HepG2 (cell line): ENCODE data around the gene MEIOB. TPM values are rescaled to one million over a fixed set of nuclear protein-coding genes. Genes with fewer than 3 reads are reported as not detected.

Source experiments
- ATAC-seq: fragments of 200-7000 bp; cut with Tn5 transposase; 3 replicates; pipeline ENCODE4 v1.9.1; 2020; ENCODE audit warnings: mild to moderate bottlenecking, moderate library complexity
- BruUV-seq: library from RNA; stranded (reverse); fragments of 400-500 nt; replicated peaks from 2 replicates; lab custom pipeline; 2021; lab: Mats Ljungman, UMichigan
- CTCF ChIA-PET: fragments of 300-600 bp; formaldehyde crosslinking; extraction: SDS; loops from one replicate; lab custom pipeline; 2021; ENCODE audit warnings: low total read pairs, inconsistent platforms, low intra/inter-chr PET ratio; lab: Yijun Ruan, JAX
- POLR2A ChIA-PET: fragments of 350-600 bp; sonication (Branson Sonifier 250); formaldehyde crosslinking; loops from one replicate; lab custom pipeline; 2020; ENCODE audit warnings: antibody characterized with exemption, inconsistent platforms; lab: Yijun Ruan, JAX
- DNase-seq: peaks from one replicate; pipeline ENCODE4 v3.0.0-alpha.2; 2015; ENCODE audit warnings: low spot score
- FAIRE-seq: peaks from 3 replicates; lab custom pipeline; 2011; peaks lifted over from hg19 to GRCh38; lab: Jason Lieb, UNC
- H2AFZ ChIP-seq: one replicate; pipeline ENCODE4 v1.6.1; 2011; ENCODE audit warnings: low read length, inconsistent platforms
- H3K27ac ChIP-seq: fragments of 300-600 bp; 3 replicates; pipeline ENCODE4 v1.8.0; 2011; ENCODE audit warnings: mixed run types, mild to moderate bottlenecking, mixed read lengths, low read length, inconsistent platforms; ENCODE audit not compliant: insufficient read depth; ENCODE audit errors: extremely low read length
- H3K27me3 ChIP-seq, 2 experiments: fragments of 200-600 bp in 1 of 2; 2 replicates in 1 of 2; 3 replicates in 1 of 2; pipeline versions ENCODE4 v1.6.0 to v1.8.0; 2011; ENCODE audit warnings: low read length in 2 of 2, mild to moderate bottlenecking in 2 of 2, moderate library complexity in 2 of 2, inconsistent platforms in 1 of 2; ENCODE audit not compliant: insufficient read depth in 2 of 2, control insufficient read depth in 1 of 2
- H3K36me3 ChIP-seq, 2 experiments: fragments of 200-600 bp in 1 of 2; replicated peaks in 1 of 2; 2 replicates in 1 of 2; 3 replicates in 1 of 2; pipeline versions ENCODE4 v1.5.1 to v1.8.0; 2011; ENCODE audit warnings: low read length in 2 of 2, inconsistent platforms in 1 of 2; ENCODE audit not compliant: insufficient read depth in 2 of 2, control insufficient read depth in 1 of 2
- H3K4me1 ChIP-seq: 2 replicates; pipeline ENCODE4 v1.5.1; 2012; ENCODE audit warnings: low read length, inconsistent platforms; ENCODE audit not compliant: insufficient read depth
- H3K4me2 ChIP-seq: 2 replicates; pipeline ENCODE4 v1.6.0; 2011; ENCODE audit warnings: low read depth, low read length, inconsistent platforms
- H3K4me3 ChIP-seq, 3 experiments: fragments of 200-600 bp in 1 of 3; sonication (generic), shearing (Covaris generic) in 1 of 3; replicated peaks in 1 of 3; 2 replicates each; pipeline ENCODE4 v1.5.1; 2011 to 2016; ENCODE audit warnings: low read length in 3 of 3, inconsistent platforms in 2 of 3, low read depth in 2 of 3, mild to moderate bottlenecking in 2 of 3, control low read depth in 1 of 3, mixed read lengths in 1 of 3; ENCODE audit not compliant: insufficient read depth in 1 of 3
- H3K79me2 ChIP-seq: one replicate; pipeline ENCODE4 v1.6.1; 2011; ENCODE audit warnings: low read length, inconsistent platforms; ENCODE audit not compliant: insufficient read depth
- H3K9ac ChIP-seq: 2 replicates; pipeline ENCODE4 v1.6.0; 2011; ENCODE audit warnings: mild to moderate bottlenecking, low read depth, low read length, inconsistent platforms; ENCODE audit not compliant: insufficient read depth
- H3K9me3 ChIP-seq: 2 replicates; pipeline ENCODE4 v1.5.1; 2012; ENCODE audit warnings: mild to moderate bottlenecking, low read length
- H4K20me1 ChIP-seq: 2 replicates; pipeline ENCODE4 v1.6.0; 2011; ENCODE audit warnings: inconsistent platforms, mild to moderate bottlenecking, low read length, moderate library complexity; ENCODE audit not compliant: insufficient read depth
- HCFC1 ChIP-seq: fragments of 150-350 bp; IDR thresholded peaks from 2 replicates; pipeline ENCODE4 v1.6.1; 2014; ENCODE audit warnings: low read depth, low read length
- POLR2A ChIP-seq, 2 experiments: IDR thresholded peaks; 2 replicates each; pipeline ENCODE4 v1.6.1; 2011; ENCODE audit warnings: low read depth in 2 of 2, low read length in 2 of 2, mild to moderate bottlenecking in 1 of 2, moderate library complexity in 1 of 2; ENCODE audit not compliant: insufficient read depth in 1 of 2
- TBX2 ChIP-seq: sonication (generic); formaldehyde crosslinking; IDR thresholded peaks from 2 replicates; pipeline ENCODE4 v1.5.0; 2020; ENCODE audit warnings: missing genetic modification reagents, mild to moderate bottlenecking, borderline replicate concordance
- ZNF431 ChIP-seq: sonication (generic); formaldehyde crosslinking; IDR thresholded peaks from 2 replicates; pipeline ENCODE4 v1.9.0; 2022; ENCODE audit warnings: missing genetic modification reagents, low read depth, mild to moderate bottlenecking, borderline replicate concordance
- WGBS: methylation state at CpG from one replicate; pipeline ENCODE4 v1.1.6; 2017; ENCODE audit warnings: low lambda C conversion rate; 5-methylcytosine and 5-hydroxymethylcytosine counted together
- in situ Hi-C: cut with HindIII; loops from 2 replicates; pipeline ENCODE4 v1.10.0; 2017; ENCODE audit warnings: low pct_unique_long_range_greater_than_20kb; ENCODE audit not compliant: extremely low pct_ligation_motif_present
- intact Hi-C: fragments of 100-400 bp; cut with micrococcal nuclease; formaldehyde crosslinking; loops from one replicate; pipeline ENCODE4 v1.10.0; 2022; ENCODE audit not compliant: unreplicated experiment
- polyA plus RNA-seq, 8 experiments: library from polyadenylated mRNA; depleted of rRNA in 3 of 8; stranded (reverse) in 7 of 8; unstranded in 1 of 8; fragments of >200 nt; fragmentation: Illumina TruSeq in 4 of 8; extraction: Trizol in 4 of 8; gene quantifications; 2 replicates each; pipeline versions ENCODE4 v1.2.1 to v1.2.3, GENCODE V29; 2011 to 2016; ENCODE audit warnings: low read depth in 4 of 8, missing spikeins in 1 of 8, mixed read lengths in 1 of 8; ENCODE audit not compliant: insufficient read depth in 1 of 8
- total RNA-seq, 5 experiments: library from RNA; depleted of rRNA; stranded (reverse); fragments of >200 nt; fragmentation: Illumina TruSeq; extraction: Trizol; gene quantifications; 2 replicates each; pipeline ENCODE4 v1.2.3, GENCODE V29; 2016; ENCODE audit warnings: low read depth in 1 of 5
- TF ChIP-seq, protein P1 (sequence below): sonication (generic); formaldehyde crosslinking; conservative IDR thresholded peaks from 2 replicates; pipeline ENCODE4 v1.8.1; 2023; ENCODE audit warnings: missing genetic modification reagents
- TF ChIP-seq, protein P2 (sequence below): IDR thresholded peaks from 2 replicates; pipeline ENCODE4 v1.6.1; 2018; ENCODE audit warnings: missing genetic modification reagents, mild to moderate bottlenecking, missing compliant biosample characterization

The MEIOB gene
- total and polyA plus RNA-seq, 2 of the 13 experiments (the other 11 are each of a cell fraction or from before 2014, with no cell fraction given), result 0.17 TPM; not detected in 1

DNA sequence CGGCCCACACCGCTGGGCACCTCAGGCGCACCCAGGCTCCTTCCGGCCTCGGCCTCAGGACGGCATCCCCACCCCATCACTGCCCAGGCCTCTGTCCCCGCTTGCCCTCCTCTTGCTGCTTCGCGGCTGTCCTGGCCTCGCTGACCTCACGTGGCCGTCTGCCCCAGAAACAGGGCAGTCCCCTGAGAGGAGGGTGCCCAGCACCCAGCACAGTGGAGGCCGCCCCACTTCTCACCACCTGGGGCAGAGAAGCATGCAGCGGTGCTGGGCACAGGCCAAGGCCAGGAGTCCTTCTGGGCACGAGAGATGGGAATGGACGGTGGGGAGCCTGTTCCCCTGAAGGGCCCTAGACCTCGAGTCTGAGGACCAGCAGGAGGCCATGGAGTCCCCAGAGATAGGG lies 54.2 kb downstream of the MEIOB start:
- Histone ChIP-seq H3K4me1 (peaks cover 5% of the 10 kb centered on the region), H2AFZ (no peak overlapping the region), H3K9ac (no peak overlapping the region), H3K36me3 (peaks cover 16 to 43% of the 10 kb centered on the region in 2 experiments; a peak in 4 of 5 replicates), H4K20me1 (peaks cover 5% of the 10 kb centered on the region; the same call in 1 of the 2 replicates), H3K79me2 (no peaks in the 10 kb centered on the region), H3K9me3 (no peaks in the 10 kb centered on the region), H3K4me2 (no peak overlapping the region), H3K27me3 (no peaks in the 10 kb centered on the region), H3K4me3 (no peak overlapping the region), H3K27ac (no peak overlapping the region)
- 97% methylated on average over 13 of the region's 17 CpGs for WGBS
- FAIRE-seq (no peak), DNase-seq (no peak), ATAC-seq (peak; percentile 11; the same call in 2 of the 3 replicates)
- in situ Hi-C loops (no loop called here), intact Hi-C loops (no loop called here)
- ChIA-PET CTCF (no interaction called here), POLR2A (no interaction called here)
- TF ChIP-seq TBX2 (CRISPR knock-in tag) (no peak), ZNF431 (no peak), POLR2A (IDR thresholded peaks at IDR 0.05; ENCODE audit: insufficient read depth in 1 of 2, low read depth in 2 of 2, low read length in 2 of 2) (no peak), HCFC1 (no peak)
- TF ChIP-seq, protein P1, sequence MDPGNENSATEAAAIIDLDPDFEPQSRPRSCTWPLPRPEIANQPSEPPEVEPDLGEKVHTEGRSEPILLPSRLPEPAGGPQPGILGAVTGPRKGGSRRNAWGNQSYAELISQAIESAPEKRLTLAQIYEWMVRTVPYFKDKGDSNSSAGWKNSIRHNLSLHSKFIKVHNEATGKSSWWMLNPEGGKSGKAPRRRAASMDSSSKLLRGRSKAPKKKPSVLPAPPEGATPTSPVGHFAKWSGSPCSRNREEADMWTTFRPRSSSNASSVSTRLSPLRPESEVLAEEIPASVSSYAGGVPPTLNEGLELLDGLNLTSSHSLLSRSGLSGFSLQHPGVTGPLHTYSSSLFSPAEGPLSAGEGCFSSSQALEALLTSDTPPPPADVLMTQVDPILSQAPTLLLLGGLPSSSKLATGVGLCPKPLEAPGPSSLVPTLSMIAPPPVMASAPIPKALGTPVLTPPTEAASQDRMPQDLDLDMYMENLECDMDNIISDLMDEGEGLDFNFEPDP (CRISPR knock-in tag), result no peak
- no TSS peak for BruUV-seq

DNA sequence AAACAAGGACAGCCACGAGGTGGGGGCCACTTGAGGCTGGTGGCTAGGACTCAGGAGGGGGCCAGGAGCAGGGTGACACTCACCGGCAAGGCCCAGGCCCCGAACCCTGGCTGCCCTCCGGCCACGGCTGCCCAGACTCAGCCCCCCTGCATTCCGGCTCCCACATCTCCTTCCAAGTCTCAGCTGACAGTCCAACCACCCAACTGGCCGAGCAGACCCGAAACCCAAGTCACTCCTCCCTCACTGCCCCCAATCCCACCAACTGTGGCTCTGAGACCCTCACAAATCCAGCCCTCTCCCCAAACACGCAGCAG lies 54.7 kb downstream of the MEIOB start:
- no peak for FAIRE-seq

More for the DNA sequence above, 54.7 kb downstream of the MEIOB start:
- no peak for ATAC-seq
- ChIA-PET CTCF (no interaction called here), POLR2A (no interaction called here)
- Histone ChIP-seq H3K27ac (no peak overlapping the region), H3K9ac (no peak overlapping the region), H3K36me3 (peaks cover 11 to 39% of the 10 kb centered on the region in 2 experiments; a peak in 4 of 5 replicates), H3K4me2 (no peak overlapping the region), H4K20me1 (peaks cover 5% of the 10 kb centered on the region; the same call in 1 of the 2 replicates), H3K27me3 (no peaks in the 10 kb centered on the region), H2AFZ (no peak overlapping the region), H3K9me3 (no peaks in the 10 kb centered on the region), H3K79me2 (no peaks in the 10 kb centered on the region), H3K4me1 (peaks cover 10% of the 10 kb centered on the region), H3K4me3 (no peak overlapping the region)
- 95% methylated on average over 6 of the region's 9 CpGs for WGBS
- no peak for DNase-seq
- intact Hi-C loops, result no loop called here
- in situ Hi-C loops, result no loop called here
- 0 out of 4 replicates have a peak, but pooled peaks of 1 of the 2 experiments have one; percentile 10 for TF ChIP-seq POLR2A (IDR thresholded peaks at IDR 0.05; ENCODE audit: insufficient read depth in 1 of 2, low read depth in 2 of 2, low read length in 2 of 2)
- TF ChIP-seq, protein P2, sequence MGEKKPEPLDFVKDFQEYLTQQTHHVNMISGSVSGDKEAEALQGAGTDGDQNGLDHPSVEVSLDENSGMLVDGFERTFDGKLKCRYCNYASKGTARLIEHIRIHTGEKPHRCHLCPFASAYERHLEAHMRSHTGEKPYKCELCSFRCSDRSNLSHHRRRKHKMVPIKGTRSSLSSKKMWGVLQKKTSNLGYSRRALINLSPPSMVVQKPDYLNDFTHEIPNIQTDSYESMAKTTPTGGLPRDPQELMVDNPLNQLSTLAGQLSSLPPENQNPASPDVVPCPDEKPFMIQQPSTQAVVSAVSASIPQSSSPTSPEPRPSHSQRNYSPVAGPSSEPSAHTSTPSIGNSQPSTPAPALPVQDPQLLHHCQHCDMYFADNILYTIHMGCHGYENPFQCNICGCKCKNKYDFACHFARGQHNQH (CRISPR knock-in tag), result no peak
- BruUV-seq, result no TSS peak
